Activated CD8-positive, alpha-beta memory T cell treated with anti-CD3 and anti-CD28 coated beads for 48 hours (primary cell): ENCODE data around the gene MSI2.

Experiments used
- DNase-seq, 3 experiments: peaks; one replicate each; pipeline ENCODE4 v3.0.0-alpha.2; 2020; ENCODE audit warnings: low read depth in 2 of 3, low spot score in 2 of 3

MSI2 gene

DNA sequence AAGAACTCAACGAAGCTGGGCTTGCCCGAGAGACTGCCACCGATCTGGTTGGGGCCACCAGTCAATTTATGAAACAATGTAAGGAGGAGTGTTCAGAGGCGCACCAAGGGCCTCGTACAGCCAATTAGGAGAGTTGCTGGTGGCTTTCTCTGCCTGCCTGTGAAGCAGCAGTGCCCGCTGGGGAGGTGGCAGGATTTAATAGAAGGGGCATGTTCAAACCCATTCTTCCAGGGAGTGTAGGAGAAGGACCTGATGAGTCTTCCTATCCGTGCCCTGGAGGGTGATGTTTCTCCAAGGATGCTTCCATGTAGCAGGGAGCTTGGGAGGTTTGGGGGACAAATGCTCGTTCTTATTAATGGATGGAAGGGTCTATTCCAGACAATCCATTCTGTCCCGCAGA is 310.4 kb downstream of the MSI2 start:
- no peak for DNase-seq

DNA sequence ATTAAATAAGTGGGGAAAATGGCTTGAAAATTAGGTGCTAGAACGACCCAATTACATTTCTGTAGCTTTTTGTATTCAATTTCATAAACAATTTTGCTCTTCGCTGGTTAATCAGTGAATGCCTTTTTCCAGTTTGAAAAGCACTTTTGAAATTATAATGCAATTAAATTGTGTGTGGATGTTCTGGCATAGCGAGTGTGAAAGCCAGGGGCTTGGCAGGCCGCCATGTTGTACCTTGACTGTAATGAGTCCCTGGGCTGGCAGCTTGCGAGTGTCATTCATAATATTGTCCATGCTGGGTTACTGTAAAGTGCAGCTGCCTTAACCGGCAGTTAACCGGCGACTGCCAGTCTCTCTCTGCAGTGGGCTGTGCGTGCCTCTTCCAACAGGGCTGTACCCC is 310.9 kb downstream of the MSI2 start:
- no peak for DNase-seq

DNA sequence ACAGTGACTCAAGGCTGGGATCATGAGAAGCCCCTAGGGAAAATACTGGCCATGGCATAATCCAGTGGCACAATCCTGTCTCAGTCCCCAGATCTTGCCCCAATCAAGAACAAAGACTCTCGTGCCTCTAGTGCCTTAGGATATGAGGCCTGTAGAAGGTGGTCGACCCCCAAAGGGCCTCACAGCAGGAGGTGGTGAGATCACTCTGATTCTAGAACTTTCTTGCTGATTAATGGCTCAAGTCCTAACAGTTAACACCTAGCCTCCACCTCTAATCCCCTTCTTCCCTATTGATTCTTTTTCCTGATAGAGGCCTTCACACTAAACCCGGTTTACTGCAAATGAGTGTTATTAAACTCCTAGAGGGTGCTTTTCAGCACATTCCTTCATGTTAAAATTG is 312.0 kb downstream of the MSI2 start:
- no peak for DNase-seq

DNA sequence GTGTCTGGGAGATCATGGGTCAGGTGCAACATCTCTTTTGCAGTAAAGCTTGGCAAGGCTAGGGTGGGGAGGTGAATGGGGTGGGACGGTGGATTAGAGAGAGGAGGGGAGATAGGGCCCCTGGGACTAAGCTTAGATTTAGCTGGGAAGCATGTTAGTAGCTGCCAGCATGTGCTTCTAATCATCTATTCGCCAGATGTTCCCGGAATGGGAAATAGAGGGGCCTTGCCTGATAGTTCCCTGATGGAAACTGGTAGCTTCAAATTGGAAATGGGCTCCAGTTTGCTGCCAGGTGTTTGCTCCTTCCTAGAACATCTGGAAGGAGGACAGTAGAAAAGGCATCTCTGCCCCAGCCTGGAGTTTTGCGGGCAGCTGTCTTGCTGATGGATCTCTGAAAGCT is 312.7 kb downstream of the MSI2 start:
- DNase-seq = no peak

DNA sequence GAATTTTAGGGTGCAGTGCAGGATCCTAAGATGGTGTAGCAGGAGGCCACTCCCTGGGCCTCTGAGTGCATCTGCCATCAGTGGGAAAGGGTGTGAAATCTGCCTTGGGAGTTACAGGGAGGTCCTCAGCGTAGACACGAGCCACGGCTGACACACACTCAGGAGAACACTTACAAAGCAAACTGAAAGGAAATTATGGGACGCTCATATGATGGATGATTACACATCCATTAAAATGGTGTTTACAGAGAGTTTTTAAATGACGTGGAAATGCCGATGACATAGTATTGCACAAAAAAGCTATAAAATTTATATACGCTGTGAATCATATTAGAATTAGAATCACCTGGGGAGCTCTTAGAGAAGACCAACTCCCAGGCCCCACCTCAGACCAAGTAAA is 313.5 kb downstream of the MSI2 start:
- no peak for DNase-seq

DNA sequence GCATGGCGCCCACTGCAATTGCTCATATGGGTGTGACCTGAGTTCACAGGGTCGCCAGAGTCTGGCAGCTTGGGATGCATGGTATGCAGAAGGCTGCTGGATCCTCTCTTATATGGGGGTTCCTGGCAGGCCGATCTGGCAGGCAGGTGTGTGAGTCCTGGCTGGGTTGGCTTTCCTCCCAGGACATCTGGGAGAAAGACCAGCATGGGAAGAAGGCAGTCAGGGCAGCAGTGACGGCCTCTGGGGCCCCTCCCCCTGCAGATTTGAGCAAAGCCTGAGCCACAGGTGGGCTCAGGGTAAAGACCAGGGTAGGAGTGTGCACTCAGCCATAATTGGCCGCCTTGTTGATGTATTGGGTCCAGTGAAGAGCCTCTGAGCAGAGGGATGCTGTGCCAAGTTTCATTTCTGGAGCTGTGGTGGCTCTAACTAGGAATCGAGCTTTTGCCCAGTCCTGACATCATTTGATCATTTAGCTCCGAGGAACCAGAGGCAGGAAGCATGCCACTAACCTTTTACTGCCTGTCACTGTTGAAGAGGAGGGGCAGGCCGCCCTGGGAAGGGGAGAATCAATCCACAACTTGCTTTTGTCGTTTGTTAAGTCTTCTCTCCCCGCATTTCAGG is 314.5 kb downstream of the MSI2 start:
- no peak for DNase-seq

DNA sequence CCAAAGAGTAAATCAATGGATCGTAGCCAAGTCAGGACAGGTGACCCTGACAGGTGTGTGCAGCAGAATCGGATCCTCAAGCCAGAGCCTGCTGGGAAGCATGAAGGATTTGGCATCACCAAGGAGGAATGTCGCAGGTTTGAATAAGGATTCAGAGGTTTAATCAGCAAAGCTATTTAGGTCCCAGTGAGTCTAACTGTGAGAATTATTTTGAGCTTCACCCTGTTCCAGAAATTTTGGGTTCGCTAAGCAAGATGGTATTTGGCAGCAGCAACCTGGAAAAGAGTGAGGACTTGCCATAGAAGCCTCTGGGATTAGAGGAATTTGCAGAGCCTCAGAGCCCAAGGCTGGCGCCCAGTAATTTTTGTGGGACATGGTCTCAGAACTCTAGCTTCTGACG is 315.7 kb downstream of the MSI2 start:
- DNase-seq = no peak

DNA sequence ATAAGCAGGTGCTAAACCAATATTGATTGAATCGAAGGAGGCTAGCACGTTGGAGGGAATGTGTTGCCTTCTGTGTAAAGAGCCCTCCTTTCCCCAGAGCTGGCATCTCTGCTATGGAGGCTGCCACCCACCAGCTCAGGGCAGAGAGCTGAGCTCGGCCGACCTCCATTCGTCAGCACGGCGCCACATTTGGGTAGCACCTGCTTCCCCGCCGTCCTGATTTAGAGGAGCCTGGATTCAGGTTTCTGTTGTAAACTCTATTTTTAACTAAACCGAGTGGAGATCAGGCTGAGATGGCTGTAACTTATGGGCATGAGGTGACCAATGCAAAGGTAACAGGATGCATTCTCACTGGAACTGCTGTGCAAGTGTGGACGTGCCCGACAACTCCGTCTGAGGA is 316.3 kb downstream of the MSI2 start:
- no peak for DNase-seq

DNA sequence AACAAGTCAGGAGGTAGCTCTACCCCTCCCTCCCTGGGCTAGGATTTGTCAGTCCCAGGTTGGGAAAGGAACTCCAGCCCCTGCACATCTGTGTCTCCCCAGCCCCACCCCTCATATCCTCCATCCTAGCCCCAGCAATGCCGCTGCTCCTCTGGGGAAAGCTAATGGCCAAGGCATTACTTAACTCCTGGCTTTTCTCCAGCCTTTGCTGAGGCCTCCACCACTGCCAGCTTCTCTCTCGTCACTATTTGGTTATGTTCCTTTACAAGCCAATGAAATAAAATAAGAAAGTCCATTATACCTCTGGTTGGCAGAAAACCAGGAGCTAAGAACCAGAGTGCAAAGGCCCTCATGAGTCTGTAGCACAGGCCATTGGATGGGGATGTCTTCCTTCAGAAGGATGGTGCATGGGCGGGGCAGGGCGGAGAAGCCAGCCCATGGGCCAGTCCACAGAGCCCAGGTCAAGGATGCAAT is 317.8 kb downstream of the MSI2 start:
- no peak for DNase-seq

DNA sequence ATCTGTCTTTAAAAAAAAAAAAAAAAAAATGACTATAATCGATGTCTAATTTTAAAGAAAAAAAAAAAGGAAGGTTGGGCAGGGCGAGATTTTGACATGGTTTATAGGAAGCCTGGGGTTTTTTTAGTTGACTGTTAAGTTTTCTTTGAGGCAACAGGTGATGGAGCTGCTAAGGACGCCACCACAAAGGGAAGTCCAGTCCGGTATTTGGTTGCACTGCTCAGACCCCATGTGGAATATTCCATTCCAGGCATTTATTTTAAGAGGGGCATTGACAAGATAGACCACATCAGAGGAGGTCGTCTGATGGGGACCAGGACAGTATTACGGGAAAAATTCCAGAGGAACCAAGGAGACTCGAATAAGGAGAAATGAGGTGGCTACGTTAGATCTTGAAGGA is 320.4 kb downstream of the MSI2 start:
- no peak for DNase-seq

DNA sequence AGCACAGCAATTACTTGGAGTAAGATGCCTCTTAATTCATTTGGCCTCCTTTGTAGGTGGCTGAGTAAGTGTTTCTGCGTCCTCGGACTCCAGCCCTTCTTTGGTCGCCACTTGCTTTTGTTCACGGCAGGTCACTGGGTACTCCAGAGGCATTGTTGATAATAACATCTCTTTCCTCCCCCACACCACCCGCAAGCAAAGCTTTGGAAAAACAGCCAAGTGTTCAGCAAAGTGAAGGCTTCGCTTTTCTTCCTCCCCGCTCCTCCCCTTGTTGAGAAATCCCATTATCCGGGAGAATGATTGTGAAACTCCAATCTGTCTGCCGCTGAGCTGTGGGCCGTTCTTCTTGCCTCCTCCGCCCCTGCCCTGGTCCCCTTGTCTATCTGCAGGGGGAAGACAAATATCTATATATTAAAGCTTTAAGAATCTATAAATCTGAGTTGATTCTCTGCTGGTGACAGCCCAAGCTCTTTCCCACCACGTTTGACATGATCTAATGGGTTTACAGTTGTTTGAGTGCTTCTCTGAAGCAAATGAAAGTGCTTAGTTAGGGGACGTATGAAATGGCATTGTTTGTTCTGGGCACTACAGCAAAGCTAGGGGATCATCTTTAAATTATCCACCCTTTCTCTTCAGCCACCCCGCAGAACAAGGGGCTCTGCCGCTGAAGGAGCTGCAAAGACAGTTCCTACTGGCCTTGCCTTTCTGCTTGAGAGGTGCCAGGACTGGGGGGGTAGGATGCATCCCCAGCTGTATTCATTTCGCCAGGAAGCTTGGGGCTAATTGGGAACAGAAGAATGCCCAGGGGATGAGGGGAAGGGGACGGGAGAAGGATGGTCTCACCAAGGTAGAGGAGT is 321.7 kb downstream of the MSI2 start:
- no peak for DNase-seq

DNA sequence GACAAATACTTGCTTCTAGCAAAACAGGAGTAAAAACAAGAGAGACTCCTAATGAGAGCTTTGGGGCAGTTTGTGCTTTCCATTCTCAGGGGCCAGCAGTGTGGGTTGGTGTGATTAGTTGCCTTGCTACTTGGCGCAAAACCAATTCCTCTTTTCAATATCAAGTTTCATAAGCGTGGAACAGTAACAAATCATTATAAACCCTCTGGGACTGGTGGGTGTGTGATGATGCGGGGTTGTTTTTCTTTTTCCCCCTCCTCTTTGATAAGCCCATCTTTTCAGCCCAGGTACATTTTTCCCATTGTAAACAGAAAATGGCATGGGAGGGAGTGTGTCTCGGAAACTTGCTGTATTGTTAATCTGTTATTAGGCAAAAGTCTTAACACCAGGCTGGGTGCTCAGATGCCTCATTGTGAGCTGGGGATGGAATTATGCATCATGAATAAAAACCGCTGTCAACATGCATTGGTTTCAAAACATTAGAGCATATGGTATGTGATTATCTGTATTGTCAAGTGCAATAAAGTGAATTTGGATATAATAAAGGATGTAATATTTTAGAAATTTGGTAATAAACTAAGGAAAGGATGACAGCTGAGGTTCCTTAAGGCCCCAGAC is 322.4 kb downstream of the MSI2 start:
- no peak for DNase-seq

DNA sequence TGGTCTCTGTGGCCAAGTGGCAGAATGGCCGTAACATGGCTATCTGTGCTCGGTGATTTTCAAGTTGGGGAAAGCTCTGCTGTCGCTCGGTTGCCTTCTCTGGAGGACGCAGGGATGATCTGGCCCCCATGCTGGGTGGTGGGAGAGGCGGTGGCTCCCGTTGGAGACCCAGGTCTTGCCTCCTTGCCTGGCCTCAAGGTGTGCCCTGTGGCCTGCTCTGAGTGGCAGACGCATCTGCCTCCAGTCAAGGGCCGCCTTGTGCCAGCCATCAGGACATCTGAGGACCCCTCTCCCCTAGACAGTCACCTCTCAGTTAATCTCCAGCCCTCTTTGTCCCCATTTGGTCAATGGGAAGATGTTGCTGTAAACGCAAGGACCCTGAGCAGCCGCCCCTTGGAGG is 322.9 kb downstream of the MSI2 start:
- no peak for DNase-seq

DNA sequence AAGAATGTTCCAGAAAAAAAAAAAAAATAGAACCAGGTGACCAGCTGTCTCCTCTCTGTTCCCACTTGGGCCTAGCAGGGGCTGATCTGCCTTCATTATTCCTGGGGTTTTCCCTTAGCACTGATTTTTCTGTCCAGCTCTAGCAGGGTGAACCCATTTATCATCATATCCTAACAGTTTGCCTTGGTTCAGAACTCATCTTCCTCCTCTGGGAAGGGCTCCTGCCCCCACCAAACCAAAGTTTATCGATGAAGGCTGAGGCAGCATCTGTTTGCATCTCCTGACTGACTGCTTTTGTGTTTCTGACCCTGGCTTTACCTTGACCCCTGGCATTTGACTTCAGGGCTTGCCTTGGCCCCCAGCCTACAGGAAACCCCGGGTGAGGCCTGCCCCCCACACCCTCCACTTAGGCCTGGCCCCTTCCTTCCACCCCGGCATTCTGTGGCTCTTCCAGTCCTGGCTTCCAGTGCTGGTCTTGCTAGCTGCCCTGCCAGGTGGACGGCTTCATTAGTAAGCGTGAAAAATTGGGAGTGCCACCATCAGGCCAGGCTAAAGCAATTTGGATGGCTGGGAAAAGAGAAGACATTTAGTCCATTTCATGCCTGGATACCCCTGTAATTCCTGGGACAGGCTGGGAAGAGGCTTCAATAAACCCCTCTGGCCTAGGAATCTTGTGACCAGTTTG is 323.9 kb downstream of the MSI2 start:
- DNase-seq = no peak

DNA sequence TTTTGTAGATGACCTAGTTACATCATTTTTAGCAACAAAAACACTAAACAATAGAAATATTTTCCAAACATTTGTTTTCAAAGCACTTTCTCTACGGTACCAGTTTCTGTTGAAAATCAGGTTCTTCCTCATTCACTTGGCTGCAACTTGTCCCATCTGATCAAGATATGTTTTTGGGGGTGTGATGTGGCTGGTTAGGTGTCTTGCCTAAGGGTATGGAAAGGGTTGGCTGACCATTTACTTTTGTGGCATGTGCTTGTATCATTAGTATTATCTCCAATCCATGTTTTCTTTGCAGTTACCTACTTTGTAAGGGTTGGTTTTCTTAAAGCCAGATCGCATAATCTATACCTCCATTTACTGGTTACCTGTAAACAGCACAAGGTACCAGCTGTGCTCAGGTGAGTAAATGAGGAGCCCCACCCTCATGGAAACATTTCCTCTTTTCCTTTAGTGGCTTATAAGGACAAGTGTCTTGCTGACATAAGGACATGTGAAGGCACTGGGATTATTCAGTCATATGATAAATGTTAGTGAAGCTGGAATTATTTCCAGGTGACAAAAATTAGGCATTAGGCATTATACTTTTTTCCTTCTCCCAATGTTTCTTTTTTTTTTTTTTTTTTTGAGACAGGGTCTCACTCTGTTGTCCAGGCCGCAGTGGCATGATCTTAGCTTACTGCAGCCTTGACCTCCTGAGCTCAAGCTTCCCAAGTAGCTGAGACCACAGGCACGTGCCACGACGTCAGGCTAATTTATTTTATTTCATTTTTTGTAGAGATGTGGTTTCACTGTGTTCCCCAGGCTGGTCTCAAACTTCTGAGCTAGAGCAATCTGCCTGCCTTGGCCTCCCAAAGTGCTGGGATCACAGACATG is 326.8 kb downstream of the MSI2 start:
- DNase-seq = no peak

DNA sequence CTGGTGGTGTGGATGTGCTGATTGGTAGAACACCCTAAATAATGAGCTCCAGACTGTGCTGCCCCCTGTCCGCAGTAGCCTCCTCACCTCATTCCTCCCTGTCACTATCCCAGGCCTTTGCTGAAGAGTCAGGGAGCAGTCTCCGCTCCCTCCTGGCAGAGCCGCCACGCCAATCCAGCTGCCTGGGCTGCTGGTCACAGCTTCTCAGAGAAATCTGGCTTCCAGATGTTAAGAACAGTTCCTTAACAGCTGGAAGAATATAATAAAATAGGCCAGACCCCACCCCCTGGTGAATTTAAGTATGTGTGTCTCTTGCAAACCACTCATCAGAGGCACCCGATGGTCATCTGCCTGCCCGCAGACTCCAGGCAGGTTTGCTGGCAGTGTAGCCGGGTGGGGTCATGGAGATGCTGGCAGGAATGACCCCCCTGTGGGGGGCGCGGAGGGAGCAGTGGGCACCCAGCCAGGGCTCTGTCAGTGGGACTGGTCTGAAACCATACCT is 327.8 kb downstream of the MSI2 start:
- no peak for DNase-seq

DNA sequence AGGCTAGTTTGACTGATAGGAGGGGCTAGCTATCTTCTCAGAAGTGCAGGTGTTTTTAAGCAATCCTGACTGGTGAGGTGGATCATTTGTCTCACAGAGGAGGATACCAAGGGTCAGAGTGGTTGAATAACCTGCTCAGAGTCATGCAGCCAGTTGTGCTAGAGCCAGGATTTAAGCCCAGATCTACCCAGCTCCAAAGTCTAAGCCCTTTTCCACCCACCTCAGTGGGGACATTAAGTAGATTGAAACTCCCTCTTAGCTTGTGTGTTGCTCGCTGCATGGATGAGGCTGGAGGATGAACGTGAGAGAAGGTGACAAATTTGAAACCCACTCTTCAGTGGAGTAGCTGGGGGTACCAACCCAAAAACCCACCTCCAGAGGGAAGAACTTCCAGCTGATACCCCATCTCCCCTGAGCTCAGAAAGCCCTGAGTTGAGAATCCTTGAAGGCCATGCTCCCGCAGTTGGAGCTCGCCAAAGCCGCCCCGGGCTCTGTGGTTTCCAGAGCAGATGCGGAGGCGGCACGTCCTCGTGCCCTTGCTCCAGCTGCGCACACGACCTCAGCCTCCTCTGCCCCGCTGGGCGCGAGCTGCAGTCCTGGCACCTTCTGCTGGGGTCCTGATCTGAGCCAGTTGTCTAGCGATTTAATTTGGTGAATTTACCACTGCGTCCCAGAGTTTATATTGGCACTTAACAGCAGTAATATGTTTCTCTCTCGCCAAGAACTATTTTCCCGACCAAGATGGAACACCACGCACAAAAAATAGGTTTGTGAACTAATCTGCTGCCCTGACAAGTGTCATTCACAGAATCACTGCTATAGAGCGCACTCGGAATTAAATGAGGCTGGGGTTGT is 329.2 kb downstream of the MSI2 start:
- no peak for DNase-seq

DNA sequence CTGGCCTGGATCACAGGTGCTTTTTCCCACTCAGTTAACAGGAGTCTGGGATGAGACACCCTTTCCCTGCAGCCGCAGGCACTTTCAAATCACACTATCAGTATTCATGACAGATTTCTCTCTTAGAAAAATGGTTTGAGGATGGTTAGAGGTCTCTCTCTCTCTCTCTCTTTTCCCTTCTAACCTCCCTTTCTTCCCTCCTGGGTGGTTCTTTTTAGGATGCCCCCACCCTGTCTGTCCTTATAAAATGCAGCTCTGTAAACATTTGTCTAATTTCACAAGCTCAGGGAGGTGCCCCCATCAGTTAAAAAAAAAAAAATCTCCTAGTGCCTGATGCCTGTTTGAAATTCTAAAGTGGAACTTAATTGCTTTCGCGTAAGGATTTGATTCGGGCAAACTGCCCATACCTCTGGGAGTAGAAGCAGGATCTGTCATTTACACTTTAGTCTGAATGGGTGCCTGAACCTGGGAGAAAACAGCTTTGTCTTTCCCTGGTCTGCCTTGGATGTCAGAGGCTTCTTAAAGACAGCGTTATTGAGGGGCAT is 329.9 kb downstream of the MSI2 start:
- no peak for DNase-seq

DNA sequence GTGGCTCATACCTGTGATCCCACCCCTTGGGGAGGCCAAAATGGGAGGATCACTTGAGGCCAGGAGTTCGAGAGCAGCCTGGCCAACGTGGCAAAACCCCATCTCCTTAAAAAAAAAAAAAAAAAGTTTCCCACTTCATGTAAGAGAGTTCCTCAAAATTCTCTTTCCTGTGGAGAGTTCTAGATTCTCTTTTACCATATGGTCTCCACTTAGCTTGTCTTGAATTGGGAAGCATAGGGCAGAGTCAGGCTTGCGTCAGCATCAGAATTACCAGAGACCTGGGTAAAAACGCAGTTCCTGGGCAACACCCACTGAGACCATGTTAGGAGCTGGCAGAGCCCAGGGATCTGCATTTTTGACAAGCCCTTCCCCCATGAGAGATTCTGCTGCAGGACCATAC is 330.4 kb downstream of the MSI2 start:
- DNase-seq = no peak
